HG03097 (cell line): ENCODE measurements around the gene ANO7.

Source experiments
- ATAC-seq: cut with Tn5 transposase; IDR thresholded peaks from one replicate; pipeline ENCODE4 v1.9.1; 2021; ENCODE audit not compliant: unreplicated experiment, low FRiP score

The ANO7 gene

DNA sequence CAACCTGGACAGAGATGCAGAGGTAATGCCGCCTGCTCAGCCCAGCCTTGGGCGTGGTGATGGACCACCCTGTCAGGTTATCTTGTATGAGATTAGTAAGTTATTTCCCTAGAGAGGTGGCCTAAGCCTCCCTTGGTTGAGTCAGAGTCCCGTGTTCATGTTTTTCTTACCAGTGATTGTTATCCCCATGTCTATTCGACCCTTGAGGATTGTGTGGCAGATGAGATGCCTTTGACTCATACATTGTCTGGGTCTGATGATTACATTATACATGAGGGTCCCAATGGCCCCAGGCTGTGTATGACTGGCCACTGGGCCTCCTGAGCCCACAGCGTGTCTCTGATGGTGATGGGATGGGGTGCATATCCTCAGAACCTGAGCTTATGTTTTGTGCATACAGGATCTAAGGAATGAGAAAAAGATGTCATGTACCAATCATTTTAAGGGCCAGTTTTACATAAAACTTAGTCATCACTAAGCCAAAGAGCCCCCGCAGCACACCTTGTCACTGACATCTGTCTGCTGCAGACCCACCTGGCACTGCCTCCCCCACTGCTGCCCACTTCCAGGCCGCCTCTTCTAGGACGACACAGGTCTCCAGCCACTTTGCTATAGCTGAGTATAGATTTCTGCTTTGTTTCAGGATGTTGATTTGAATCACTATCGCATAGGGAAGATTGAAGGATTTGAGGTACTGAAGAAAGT is 30.5 kb upstream of the ANO7 start:
- no peak for ATAC-seq

DNA sequence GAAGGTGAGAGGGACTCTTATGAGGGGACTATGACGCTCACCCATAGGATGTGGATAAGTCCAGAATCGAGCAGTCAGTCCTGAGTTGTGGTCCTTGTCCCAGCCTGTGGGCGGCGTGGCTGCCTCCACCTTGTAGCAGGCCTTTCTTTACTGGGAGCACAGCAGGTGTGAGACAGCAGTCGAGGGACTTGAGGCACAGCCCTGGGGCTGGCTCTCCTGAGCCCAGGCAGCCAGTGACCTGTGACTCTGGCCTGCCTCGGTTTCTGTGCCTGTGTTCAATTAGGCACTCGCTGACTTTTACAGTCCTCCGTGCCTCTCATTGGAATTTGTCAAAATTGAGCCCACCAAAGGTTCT is 30.0 kb upstream of the ANO7 start:
- no peak for ATAC-seq

DNA sequence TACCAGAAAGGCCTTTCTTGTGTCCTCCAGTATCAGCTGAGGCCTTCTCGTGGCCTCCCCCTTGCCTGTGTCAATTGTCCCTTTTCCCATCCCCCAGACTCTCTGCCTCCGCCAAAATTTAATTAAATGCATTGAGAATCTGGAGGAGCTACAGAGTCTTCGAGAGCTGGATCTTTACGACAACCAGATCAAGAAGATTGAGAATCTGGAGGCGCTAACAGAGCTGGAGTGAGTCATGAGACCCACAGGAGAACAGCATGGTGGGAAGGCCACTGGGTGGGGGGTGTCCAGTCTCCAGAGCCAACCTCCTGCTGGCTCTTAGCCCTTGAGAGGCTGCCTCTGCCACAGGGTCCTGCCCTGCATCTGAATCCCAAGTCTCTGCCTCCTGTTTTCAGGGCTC is 29.4 kb upstream of the ANO7 start:
- ATAC-seq: no peak

DNA sequence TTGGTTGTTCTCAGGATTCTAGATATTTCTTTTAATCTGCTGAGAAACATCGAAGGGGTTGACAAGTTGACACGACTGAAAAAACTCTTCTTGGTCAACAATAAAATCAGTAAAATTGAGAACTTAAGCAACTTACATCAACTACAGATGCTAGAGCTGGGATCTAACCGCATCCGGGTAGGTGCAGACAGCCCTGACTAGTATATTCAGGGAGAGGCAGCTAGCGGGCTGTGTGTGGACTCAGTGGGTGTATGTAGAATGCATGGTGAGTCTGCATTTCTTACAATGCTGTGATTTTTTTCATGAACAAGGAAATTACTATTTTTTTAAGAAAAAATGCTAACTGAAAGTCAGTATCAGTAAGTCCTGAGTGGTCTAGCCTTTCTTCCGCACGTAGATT is 28.2 kb upstream of the ANO7 start:
- ATAC-seq: no peak

DNA sequence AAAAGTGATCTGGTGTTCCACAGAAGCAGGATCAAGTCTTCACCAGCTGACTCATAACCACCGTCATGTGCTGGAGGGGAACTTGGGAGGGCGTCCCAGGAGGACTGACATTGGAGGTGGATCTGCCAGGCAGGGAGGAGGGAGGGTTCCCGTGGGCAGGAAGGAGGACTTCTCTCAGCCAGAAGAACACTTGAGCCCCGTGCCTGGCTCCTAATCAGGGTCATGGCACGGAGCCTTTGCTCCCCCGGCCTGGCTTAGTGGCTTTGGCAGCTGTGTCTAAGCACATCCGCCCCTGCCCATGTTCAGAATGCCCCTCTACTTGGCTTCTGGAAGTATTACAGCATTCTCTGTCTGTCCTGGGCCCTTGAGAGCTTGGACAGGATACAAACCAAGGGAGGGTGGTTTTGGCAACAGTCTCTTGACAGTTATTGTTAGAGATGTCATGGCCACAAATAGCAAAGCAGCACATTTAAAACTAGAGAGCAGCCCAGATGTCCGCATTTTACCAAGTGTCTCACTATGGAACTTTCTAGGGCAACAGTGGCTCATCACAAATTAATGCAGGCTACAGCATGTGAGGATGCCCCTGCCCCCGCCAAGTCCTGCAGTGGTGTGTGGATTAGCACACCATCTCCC is 26.7 kb upstream of the ANO7 start:
- ATAC-seq: no peak

DNA sequence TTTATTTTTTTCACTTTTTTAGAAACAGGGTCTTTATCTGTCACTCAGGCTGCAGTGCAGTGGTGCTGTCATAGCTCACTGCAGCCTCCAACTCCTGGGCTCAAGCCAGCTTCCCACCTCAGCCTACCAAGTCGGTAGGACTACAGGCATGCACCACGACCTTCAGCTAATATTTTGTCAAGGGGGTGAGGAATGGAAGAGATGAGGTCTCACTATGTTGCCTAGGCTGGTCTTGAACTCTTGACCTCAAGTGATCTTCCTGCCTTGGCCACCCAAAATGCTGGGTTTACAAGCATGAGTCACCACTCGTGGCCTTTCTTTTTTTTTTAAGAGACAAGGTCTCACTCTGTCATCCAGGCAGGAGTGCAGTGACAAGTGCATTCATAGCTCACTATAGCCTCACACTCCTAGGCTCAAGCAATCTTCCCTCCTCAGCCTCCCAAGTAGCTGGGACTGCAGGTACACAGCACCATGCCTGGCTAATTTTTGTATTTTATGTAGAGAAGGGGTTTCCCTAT is 24.8 kb upstream of the ANO7 start:
- no peak for ATAC-seq

DNA sequence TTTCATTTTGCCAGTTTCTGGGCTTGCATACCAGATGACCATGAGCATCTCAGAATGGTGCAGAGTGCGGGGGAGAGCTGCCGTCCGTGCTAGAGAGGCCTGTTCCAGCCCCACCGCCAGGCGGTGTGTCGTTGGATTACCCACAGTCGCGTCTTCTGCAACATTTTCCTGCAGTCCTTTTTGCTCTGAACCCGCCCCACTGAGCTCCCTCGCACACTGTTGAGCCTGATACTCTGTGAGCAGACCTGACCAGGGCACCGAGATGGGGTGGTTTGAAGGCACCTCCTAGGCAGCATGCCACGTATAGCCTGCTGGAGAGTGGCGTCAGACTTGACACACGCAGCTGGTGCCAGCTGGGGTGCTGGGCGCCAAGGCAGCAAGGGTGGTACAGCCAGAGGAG is 20.1 kb upstream of the ANO7 start:
- ATAC-seq: no peak

DNA sequence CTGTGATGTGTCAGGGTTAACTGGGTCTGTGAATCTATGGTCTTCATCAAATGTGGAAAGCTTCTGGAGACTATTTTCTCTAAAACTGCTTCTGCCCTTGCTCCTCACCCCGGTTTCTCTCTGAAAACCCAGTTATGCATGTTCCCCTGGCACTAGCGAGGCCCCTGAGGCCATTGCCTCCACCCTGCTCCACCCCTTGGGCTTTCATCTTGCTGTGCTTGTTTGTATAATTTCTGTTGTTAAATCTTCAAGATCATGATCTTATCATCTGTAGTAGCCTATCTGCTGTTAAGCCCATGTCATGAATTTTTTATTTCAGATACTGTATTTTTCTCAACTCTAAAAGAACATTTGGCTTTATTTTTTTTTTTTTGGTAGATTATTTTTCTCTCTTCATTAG is 14.9 kb upstream of the ANO7 start:
- ATAC-seq: no peak

DNA sequence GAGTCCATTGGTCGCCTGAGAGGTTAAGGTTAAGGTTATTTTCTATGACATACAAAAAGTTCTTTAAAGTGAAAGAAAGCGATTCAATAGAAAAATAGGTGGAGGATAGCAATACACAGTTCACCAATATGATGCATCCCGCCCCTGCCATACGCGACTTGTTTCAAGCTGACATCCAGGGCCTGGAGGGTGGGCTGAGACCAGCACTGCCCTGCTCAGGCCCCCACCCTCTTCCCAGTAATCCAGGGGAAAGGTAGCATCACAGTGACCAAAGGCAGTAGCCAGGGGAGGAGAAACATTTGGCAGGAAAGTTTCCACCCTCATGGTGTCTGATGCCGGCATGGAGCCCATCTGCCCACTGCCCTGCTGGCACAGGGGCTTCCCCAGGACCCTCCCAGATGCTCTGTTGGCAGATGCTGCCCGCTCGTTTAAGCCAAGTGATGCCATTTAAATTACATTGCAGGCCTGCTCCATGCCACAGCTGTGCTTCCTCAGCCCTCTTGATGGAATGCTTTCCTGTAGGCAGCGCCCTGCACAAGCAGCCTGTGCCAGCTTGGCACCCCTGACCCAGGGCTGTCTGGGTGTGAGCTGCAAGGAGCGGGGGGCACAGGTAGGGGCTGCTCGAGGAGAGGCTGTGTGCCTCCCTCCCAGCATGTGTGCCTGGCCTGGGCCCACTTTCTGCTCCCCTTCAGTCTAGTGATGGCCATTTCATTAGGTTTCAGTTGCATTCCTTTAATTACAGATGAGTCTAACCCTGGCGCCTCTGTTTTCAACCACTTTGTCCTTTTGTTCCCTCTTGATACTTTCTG is 10.7 kb upstream of the ANO7 start:
- ATAC-seq: no peak

DNA sequence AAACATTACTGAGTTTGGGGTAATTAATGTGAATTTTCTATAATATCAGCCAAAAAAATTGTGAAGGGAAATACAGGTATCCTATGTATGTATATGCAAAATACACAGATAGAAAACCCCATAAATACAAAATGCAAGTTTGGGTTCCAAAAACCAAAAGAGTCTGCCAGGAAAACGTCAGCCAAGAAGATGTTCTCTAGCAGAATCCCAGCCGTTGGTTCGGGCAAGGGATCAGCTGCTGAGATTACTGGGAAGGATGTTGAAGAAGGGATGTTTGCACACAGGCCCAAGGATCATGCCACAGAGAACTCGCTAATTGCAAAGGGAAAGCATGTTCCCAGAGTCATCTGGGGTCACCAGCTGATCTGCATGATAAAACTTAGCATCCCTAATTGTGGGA is 9.5 kb upstream of the ANO7 start:
- ATAC-seq: no peak

DNA sequence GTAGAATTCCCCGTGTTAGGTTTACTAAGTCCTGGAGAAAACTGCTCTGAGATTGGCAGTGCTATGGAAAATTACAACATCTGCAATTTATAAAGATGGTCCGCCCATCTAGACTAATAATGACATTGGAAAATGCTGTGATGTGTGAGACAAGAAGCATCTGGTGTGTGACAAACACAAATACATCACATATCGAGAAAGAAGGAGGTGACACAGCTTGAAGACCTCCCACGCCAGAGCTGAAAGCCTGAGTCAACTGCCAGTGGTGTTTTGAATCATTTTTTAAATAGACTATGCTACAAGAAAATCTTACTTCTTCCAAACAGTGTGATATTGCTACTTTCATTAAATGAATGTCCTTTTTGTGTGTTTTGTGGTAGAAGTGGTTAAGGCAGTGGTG is 8.6 kb upstream of the ANO7 start:
- ATAC-seq: no peak

DNA sequence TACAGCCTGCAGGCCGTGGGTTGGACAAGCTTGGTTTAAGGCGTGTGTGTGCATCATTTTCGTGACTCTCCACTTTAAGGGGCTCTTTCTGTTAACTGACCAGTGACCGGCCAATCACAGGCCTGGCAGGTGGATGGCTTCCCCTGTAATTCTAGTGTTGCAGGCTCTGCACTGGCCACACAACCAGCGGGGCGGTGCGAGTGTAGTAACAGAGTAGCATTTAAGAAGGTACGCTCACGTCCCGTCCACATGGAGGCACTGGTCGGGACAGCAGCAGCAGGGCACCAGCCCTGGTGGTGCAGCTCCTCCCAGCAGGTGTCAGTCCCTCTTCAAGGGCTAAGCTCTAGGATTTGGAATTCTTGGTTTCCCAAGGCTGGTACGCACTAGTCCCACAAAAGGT is 8.0 kb upstream of the ANO7 start:
- no peak for ATAC-seq

DNA sequence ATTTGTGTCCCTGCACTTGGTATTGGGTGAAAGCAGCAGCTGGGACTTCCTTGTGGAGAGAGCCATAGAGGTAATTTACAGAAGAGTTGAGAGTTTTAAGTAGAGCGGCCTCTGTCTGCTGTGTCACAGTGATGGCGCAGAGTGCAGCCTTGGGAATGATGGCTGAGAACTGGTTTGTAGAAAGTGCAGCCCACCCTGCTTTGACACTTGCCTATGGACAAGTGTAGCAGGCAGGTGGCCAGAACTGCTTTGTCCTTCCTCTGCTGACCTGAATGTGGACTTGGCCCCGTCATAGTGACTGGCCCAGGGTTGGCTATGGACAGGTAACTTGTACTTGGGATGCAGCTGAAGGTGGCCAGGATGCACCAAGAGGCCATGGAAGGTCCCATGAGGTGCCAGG is 6.4 kb upstream of the ANO7 start:
- no peak for ATAC-seq

DNA sequence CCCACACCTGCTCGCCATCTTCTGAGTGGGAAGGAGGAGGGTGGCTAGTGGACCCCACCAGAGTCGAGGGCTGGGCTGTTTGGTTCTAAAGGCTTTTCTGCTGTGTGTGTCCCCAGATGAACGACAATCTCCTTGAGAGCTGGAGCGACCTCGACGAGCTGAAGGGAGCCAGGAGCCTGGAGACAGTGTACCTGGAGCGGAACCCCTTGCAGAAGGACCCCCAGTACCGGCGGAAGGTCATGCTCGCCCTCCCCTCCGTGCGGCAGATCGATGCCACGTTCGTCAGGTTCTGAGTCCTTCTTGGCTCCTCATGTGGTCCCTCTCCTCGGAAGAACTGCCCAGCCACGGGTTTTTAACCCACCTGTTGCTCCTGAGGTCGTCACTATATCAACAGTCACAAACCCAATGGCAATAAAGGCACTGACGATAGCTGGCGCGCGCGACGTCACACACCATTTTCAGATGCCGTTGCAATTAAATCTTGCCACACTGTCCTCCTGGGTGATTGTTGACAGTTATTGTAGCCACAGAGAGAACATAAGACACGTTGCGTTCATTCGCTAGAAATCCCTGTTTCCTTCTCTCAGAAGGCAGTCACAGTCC is 5.8 kb upstream of the ANO7 start:
- ATAC-seq: no peak

DNA sequence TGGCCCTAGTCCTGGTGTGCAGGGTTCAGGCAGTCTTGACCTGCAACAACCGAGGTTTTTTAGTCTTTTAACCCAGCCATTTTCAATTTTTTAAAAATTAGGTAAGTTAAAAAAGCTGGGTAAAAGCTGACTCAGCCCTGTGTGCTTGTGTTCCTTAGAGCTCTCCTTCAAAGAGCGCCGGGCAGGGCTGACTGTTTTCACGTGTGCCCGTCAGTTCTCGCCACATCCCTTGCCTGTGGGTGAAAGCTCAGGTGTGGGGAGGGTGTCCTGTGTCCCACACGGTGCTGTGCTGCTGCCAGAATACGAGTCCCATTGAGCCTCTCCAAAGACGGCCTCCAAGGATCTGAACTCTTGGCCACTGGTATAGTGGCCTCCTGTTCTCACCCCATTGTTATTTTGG is 5.3 kb upstream of the ANO7 start:
- no peak for ATAC-seq

DNA sequence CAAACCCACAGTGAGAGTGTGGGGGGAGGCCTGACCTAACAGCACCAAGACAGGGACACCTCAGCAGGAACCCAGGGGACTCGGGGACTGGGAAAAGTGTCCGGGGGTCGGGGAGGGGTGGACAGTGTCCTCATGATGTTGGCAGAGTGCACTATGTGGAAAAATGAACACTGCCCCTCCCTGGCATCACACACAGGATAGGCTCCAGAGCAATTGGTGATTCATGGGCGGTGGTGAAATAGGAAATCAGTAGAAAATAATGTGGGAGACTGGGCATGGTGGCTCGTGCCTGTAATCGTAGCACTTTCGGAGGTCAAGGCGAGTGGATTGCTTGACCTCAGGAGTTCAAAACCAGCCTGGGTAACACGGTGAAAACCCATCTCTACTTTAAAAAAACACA is 3.6 kb upstream of the ANO7 start:
- ATAC-seq: no peak

DNA sequence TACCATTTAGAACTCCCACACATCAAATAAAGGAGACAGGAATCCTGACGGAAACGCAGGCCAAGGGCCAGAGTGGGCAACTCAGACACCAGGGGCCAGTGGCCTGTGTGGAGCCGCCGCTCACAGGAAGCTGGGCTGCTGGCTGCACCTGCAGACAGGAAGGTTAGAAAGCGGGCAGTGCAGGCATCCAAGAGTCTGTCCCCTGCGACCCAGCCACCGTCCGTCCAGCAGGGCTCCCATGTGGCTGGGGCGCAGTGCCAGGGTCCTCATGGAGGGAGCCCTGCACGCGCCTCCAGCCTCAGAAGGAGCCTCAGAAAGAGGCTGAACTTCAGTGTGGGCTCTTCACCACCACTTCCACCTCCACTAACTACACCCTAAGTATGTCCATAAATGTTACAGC is 2.5 kb upstream of the ANO7 start:
- ATAC-seq: no peak

DNA sequence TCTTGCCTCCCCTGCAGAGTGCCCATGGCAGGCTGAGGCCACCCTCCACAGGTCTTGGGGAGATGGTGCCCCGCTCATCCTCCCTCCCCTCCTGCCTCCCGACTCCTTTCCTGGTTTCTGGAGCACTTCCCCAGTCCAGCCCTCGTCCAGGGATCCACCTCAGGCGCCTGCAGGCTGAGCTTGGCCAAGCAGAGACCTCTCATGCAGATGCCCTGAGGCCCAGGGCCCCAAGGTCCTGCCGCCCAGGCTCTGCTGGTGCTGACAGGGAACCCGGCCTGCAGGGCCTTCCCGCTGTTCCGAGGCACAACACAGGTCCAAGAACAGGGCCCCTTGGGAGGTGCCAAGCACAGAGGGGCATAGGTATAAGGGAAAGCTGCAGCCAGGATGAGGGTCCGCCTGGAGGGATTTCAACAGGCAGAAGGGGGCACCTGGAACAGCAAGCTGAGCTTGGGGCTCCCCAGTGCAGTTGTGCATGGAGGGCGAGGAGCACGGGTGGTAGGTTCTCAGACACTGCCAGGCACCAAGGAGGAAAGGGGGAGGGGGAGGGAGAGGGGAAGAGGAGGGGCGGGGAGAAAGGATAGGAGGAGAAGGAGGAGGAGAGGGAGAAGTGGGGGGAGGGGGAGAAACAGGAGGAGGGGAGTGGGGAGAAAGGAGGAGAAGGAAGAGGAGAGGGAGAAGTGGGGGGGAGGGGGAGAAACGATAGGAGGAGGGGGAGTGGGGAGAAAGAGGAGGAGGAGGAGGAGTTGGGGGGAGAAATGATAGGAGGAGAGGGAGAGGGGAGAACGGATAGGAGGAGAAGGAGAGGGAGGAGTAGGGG is 1.2 kb upstream of the ANO7 start:
- no peak for ATAC-seq

DNA sequence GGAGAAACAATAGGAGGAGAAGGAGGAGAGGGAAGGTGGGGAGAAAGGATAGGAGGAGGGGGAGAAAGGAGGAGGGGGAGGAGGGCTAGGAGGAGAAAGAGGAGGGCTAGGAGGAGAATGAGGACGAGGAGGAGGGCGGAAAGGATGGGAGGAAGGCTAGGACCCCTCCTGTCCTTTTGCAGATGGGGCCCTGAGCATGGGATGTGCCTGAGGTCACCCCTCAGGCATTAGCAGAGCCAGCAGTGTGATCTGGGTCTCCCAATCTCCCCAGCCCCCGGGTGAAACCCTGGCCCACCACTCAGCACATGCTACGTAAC is 601 bp upstream of the ANO7 start:
- no peak for ATAC-seq

DNA sequence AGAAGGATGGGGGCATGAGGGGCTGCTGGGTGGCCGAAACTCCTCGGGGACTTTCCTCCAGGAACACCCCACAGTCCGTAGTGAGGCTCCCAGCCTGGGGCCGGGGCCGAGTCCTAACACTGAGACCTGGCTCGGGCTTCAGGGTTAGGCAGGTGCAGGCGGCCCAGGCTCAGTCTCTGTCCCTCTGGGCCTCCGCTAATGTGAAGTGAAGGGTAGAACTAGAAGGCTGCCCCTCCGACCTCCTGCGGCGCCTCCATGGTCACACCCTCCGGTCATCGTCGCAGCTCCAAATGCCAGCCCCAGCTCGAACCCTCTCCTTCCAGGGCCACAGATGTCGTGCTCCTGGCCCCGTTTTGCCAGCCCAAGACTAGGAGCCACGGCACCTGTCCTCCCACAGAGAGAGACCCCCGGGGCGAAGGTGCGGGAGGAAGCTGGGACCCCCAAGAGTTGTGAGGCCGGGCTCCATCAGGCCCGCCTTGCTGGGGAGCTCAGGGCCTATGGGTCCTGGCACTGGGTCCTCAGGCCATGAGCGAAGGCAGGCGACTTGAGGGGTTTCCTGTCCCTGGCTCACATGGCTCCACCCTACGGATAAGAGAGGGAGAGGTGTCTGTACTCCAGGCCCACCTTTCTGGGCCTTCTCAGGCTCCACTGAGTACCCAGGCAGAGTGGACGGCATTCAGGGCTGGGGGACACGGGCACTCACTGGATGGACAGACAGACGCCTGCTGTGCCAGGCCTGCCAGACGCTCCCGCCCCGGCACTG is 797 bp downstream of the ANO7 start:
- no peak for ATAC-seq
